Gastroesophageal sphincter (tissue), 3 donors: ENCODE data around the gene ITGA3.

Experiments used
- CTCF ChIP-seq, 4 experiments: fragments of 200-600 bp in 2 of 4; fragments of 450-650 bp in 2 of 4; sonication (generic) in 1 of 4; IDR thresholded peaks; one replicate each; pipeline ENCODE4 v1.5.1; 2017 to 2019; ENCODE audit warnings: antibody characterized with exemption in 4 of 4, mild to moderate bottlenecking in 2 of 4, moderate library complexity in 2 of 4
- POLR2AphosphoS5 ChIP-seq: sonication (generic); formaldehyde crosslinking; IDR thresholded peaks from one replicate; pipeline ENCODE4 v1.6.1; 2017; ENCODE audit warnings: antibody characterized with exemption

GRCh38 chr17:50026837-50027171 lies 29.1 kb upstream of the ITGA3 start:
- peak in 3 of 4 experiments; percentile 94 to 99 (median 99) for TF ChIP-seq CTCF (IDR thresholded peaks at IDR 0.05)
- TF ChIP-seq POLR2AphosphoS5 = peak; percentile 32
